ENCODE results near the gene NHSL1. TPM values are rescaled to one million over a fixed set of nuclear protein-coding genes. Genes with fewer than 3 reads are reported as not detected.

The NHSL1 gene
- total and polyA plus RNA-seq, 2 of the 8 experiments (the other 6 are each of a cell fraction or from before 2014, with no cell fraction given), result 7.2 to 32.4 TPM

- Histone ChIP-seq H3K79me2 (ENCODE audit: control insufficient read depth in 1 of 2, insufficient read depth in 2 of 2, low read length in 2 of 2) (no peaks in the 10 kb centered on the region), H2BK15ac (ENCODE audit: low read length) (no peak overlapping the region), H3K9me3 (ENCODE audit: insufficient read depth in 2 of 2, low read depth in 1 of 2, low read length in 1 of 2) (no peaks in the 10 kb centered on the region), H3K4ac (replicated peaks; ENCODE audit: insufficient read length, low read depth, low read length) (no peak overlapping the region), H3K79me1 (ENCODE audit: low read depth, low read length) (peaks cover 4% of the 10 kb centered on the region), H3K27ac (ENCODE audit: low read depth, low read length) (no peak overlapping the region), H2BK5ac (ENCODE audit: low read depth, low read length) (no peak overlapping the region), H2AK5ac (ENCODE audit: low read depth, low read length) (no peak overlapping the region), H4K20me1 (replicated peaks in 1 of 2; ENCODE audit: control insufficient read depth in 1 of 2, insufficient read depth in 2 of 2, low read length in 2 of 2) (no peaks in the 10 kb centered on the region), H3K27me3 (replicated peaks in 1 of 4; ENCODE audit: control insufficient read depth in 3 of 4, extremely low read depth in 1 of 4, insufficient read depth in 3 of 4, low read length in 3 of 4) (no peaks in the 10 kb centered on the region), H3K4me2 (ENCODE audit: insufficient read depth in 1 of 2, low read depth in 2 of 2, low read length in 2 of 2) (no peak overlapping the region), H4K5ac (ENCODE audit: insufficient read length, low read depth, low read length) (no peak overlapping the region), H3K23me2 (ENCODE audit: low read depth, low read length) (no peaks in the 10 kb centered on the region), H4K91ac (replicated peaks; ENCODE audit: insufficient read length, low read length) (no peak overlapping the region), H3K14ac (ENCODE audit: insufficient read length) (no peak overlapping the region), H3K4me3 (ENCODE audit: extremely low read depth in 1 of 4, insufficient read depth in 2 of 4, low read depth in 3 of 4, low read length in 4 of 4) (no peak overlapping the region), H4K8ac (ENCODE audit: extremely low read depth, insufficient read depth, low read length) (no peak overlapping the region), H3K18ac (ENCODE audit: extremely low read depth, low read length) (no peak overlapping the region), H2AFZ (ENCODE audit: low read length) (no peak overlapping the region), H3K9ac (replicated peaks in 1 of 4; ENCODE audit: extremely low read depth in 1 of 4, low read depth in 3 of 4, low read length in 3 of 4) (no peak overlapping the region), H2BK120ac (replicated peaks; ENCODE audit: low read depth, low read length) (no peak overlapping the region), H3K4me1 (replicated peaks in 1 of 4; ENCODE audit: control insufficient read depth in 3 of 4, insufficient read depth in 4 of 4, low read length in 3 of 4) (peaks cover 0 to 3% (median 0%) of the 10 kb centered on the region in 4 experiments; a peak in 2 of 7 replicates), H2BK20ac (ENCODE audit: low read length) (no peak overlapping the region), H3K56ac (replicated peaks; ENCODE audit: insufficient read length, low read depth, low read length) (no peak overlapping the region), H3K36me3 (ENCODE audit: control insufficient read depth in 2 of 4, insufficient read depth in 4 of 4, low read length in 3 of 4) (no peaks in the 10 kb centered on the region; a peak in 2 of 8 replicates), H3K23ac (ENCODE audit: insufficient read length) (no peak overlapping the region), H2BK12ac (ENCODE audit: low read depth, low read length) (no peak overlapping the region)
- FAIRE-seq, result no peak
- TF ChIP-seq ATF3 (IDR thresholded peaks at IDR 0.05; ENCODE audit: insufficient read depth, low read depth, low read length), result no peak
- no peak for TF ChIP-seq CHD2 (IDR thresholded peaks at IDR 0.05; ENCODE audit: low read length)
- no peak for TF ChIP-seq BRCA1 (IDR thresholded peaks at IDR 0.05; ENCODE audit: low read depth, low read length)
- no peak for TF ChIP-seq KDM1A (IDR thresholded peaks at IDR 0.05; ENCODE audit: borderline replicate concordance, low read length)
- TF ChIP-seq ASH2L (IDR thresholded peaks at IDR 0.05; ENCODE audit: low read length), result no peak
- no peak for TF ChIP-seq PHF8 (conservative IDR thresholded peaks at IDR 0.05; ENCODE audit: low read depth, low read length)
- TF ChIP-seq SIRT6 (IDR thresholded peaks at IDR 0.05; ENCODE audit: low read length), result no peak
- TF ChIP-seq SP4 (IDR thresholded peaks at IDR 0.05; ENCODE audit: low read length), result no peak
- no peak for TF ChIP-seq GTF2F1 (IDR thresholded peaks at IDR 0.05; ENCODE audit: borderline replicate concordance, low read depth, low read length)
- no peak for TF ChIP-seq TCF12 (IDR thresholded peaks at IDR 0.05; ENCODE audit: low read depth, low read length)
- no peak for TF ChIP-seq EZH2 (IDR thresholded peaks at IDR 0.05; ENCODE audit: low read depth, low read length, severe bottlenecking)
- TF ChIP-seq SP2 (IDR thresholded peaks at IDR 0.05; ENCODE audit: low read length), result no peak
- POLR2A ChIA-PET (ENCODE audit: partially characterized antibody), result interaction anchor here (0.6 kb wide), 1 partner anchor 150 kb away, joined by 3 read pairs; no protein-coding TSS in a partner anchor
- WGBS, 2 experiments (ENCODE audit: extremely low coverage in 1 of 2, insufficient coverage in 1 of 2, insufficient read length in 1 of 2, insufficient replicate concordance in 2 of 2, low coverage in 1 of 2, low lambda C conversion rate in 2 of 2, missing lambda C conversion rate in 1 of 2), result 75% methylated on average over 9 of the region's 9 CpGs; no CpG with 5 or more reads in 1 of the 2 experiments
- no peak for DNase-seq (ENCODE audit: low read depth in 1 of 2, low spot score in 2 of 2)
- CTCF ChIA-PET (ENCODE audit: partially characterized antibody), result interaction anchor here (0.6 to 1.8 kb wide), 9 partner anchors 8 to 312 kb away, joined by 3 to 4 read pairs (median 3); no protein-coding TSS in a partner anchor
Observed at GRCh38 chr6:138454981-138455706, 44.1 kb downstream of the NHSL1 start.
